A673 (cell line): ENCODE measurements around the gene PHLPP2. TPM values are rescaled to one million over a fixed set of nuclear protein-coding genes. Genes with fewer than 3 reads are reported as not detected.
A peak's percentile ranks its signal among the peaks of the same experiment; 100 is the strongest.

Experiments used
- BruUV-seq: library from RNA; stranded (reverse); fragments of 400-500 nt; replicated peaks from 2 replicates; lab custom pipeline; 2021; lab: Mats Ljungman, UMichigan
- CTCF ChIA-PET: fragments of 300-600 bp; sonication (Branson Sonifier 250); formaldehyde crosslinking; loops from one replicate; lab custom pipeline; 2022; ENCODE audit warnings: antibody characterized with exemption; lab: Charles Lee
- POLR2A ChIA-PET: fragments of 300-600 bp; sonication (Branson Sonifier 250); formaldehyde crosslinking; loops from one replicate; lab custom pipeline; 2022; ENCODE audit warnings: antibody characterized with exemption; ENCODE audit not compliant: low non-redundant PET; lab: Charles Lee
- DNase-seq: peaks from one replicate; pipeline ENCODE4 v3.0.0-alpha.2; 2015; ENCODE audit warnings: low spot score
- H3K27ac ChIP-seq: fragments of 200-600 bp; sonication (generic); 2 replicates; pipeline ENCODE4 v1.5.1; 2016; ENCODE audit warnings: mixed run types, low read depth, mild to moderate bottlenecking, mixed read lengths, antibody characterized with exemption, low read length; ENCODE audit not compliant: poor library complexity, severe bottlenecking
- H3K27me3 ChIP-seq: fragments of 200-600 bp; sonication (generic); replicated peaks from 2 replicates; pipeline ENCODE4 v1.6.1; 2017; ENCODE audit warnings: mixed run types, low read depth, mild to moderate bottlenecking, mixed read lengths, antibody characterized with exemption, low read length; ENCODE audit not compliant: insufficient read depth, poor library complexity
- H3K36me3 ChIP-seq: fragments of 200-600 bp; sonication (generic); 2 replicates; pipeline ENCODE4 v1.6.1; 2016; ENCODE audit warnings: mixed run types, mild to moderate bottlenecking, mixed read lengths, antibody characterized with exemption, low read length; ENCODE audit not compliant: insufficient read depth, poor library complexity, severe bottlenecking
- H3K4me1 ChIP-seq: fragments of 200-600 bp; sonication (generic); 2 replicates; pipeline ENCODE4 v1.6.1; 2017; ENCODE audit warnings: mixed run types, mild to moderate bottlenecking, mixed read lengths, antibody characterized with exemption, low read length; ENCODE audit not compliant: insufficient read depth, poor library complexity, severe bottlenecking
- H3K4me3 ChIP-seq: fragments of 200-600 bp; sonication (generic); 2 replicates; pipeline ENCODE4 v1.5.1; 2016; ENCODE audit warnings: low read depth, mixed run types, mild to moderate bottlenecking, mixed read lengths, low read length; ENCODE audit not compliant: poor library complexity, severe bottlenecking
- H3K9me3 ChIP-seq: fragments of 200-600 bp; sonication (generic); 2 replicates; pipeline ENCODE4 v1.6.1; 2016; ENCODE audit warnings: mixed run types, low read depth, mild to moderate bottlenecking, mixed read lengths, antibody characterized with exemption, low read length; ENCODE audit not compliant: poor library complexity, severe bottlenecking
- EZH2 ChIP-seq: fragments of 200-600 bp; sonication (generic); IDR thresholded peaks from 2 replicates; pipeline ENCODE4 v1.6.1; 2017; ENCODE audit warnings: borderline replicate concordance, low read depth, mild to moderate bottlenecking, mixed read lengths, antibody characterized with exemption, low read length; ENCODE audit not compliant: poor library complexity, severe bottlenecking
- intact Hi-C: fragments of 100-400 bp; cut with micrococcal nuclease; formaldehyde crosslinking; loops from one replicate; pipeline ENCODE4 v1.10.0; 2022; ENCODE audit not compliant: unreplicated experiment
- total RNA-seq: library from RNA; stranded (reverse); gene quantifications from 2 replicates; pipeline ENCODE4 v1.2.3, GENCODE V29; 2021
- TF ChIP-seq, protein P1 (sequence below): fragments of 300-800, 200-600 bp; sonication (generic); conservative IDR thresholded peaks from 2 replicates; pipeline ENCODE4 v1.5.1; 2017; ENCODE audit warnings: low read depth, mild to moderate bottlenecking, antibody characterized with exemption, low read length, moderate library complexity, mixed read lengths

Gene PHLPP2
- total RNA-seq, 1 experiment from 2014 or later: 18.3 TPM

- Histone ChIP-seq H3K4me3 (no peak overlapping the region), H3K27me3 (no peaks in the 10 kb centered on the region), H3K27ac (no peak overlapping the region), H3K9me3 (no peaks in the 10 kb centered on the region), H3K4me1 (peaks cover 17% of the 10 kb centered on the region), H3K36me3 (no peaks in the 10 kb centered on the region)
- intact Hi-C loops: no loop called here
- ChIA-PET CTCF (no interaction called here), POLR2A (no interaction called here)
- TF ChIP-seq, protein P1, sequence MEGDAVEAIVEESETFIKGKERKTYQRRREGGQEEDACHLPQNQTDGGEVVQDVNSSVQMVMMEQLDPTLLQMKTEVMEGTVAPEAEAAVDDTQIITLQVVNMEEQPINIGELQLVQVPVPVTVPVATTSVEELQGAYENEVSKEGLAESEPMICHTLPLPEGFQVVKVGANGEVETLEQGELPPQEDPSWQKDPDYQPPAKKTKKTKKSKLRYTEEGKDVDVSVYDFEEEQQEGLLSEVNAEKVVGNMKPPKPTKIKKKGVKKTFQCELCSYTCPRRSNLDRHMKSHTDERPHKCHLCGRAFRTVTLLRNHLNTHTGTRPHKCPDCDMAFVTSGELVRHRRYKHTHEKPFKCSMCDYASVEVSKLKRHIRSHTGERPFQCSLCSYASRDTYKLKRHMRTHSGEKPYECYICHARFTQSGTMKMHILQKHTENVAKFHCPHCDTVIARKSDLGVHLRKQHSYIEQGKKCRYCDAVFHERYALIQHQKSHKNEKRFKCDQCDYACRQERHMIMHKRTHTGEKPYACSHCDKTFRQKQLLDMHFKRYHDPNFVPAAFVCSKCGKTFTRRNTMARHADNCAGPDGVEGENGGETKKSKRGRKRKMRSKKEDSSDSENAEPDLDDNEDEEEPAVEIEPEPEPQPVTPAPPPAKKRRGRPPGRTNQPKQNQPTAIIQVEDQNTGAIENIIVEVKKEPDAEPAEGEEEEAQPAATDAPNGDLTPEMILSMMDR: no peak
- no peak for TF ChIP-seq EZH2
- DNase-seq: no peak
- no TSS peak for BruUV-seq
Measured at GRCh38 chr16:71630808-71631207, 93.7 kb downstream of the PHLPP2 start.

- no peaks in the 10 kb centered on the region for H3K9me3 ChIP-seq
- H3K27me3 ChIP-seq: no peaks in the 10 kb centered on the region
- peaks cover 17% of the 10 kb centered on the region for H3K4me1 ChIP-seq
- no peak for TF ChIP-seq EZH2
- TF ChIP-seq, protein P1: no peak
- CTCF ChIA-PET: interaction anchor here (0.5 to 2.8 kb wide), 4 partner anchors 18 to 37 kb away, joined by 4 to 16 read pairs (median 6); no protein-coding TSS in a partner anchor
- POLR2A ChIA-PET: no interaction called here
- no peaks in the 10 kb centered on the region for H3K36me3 ChIP-seq
- no peak overlapping the region for H3K4me3 ChIP-seq
- peak overlapping the region; percentile 18 for H3K27ac ChIP-seq
- DNase-seq: no peak
- no TSS peak for BruUV-seq
- intact Hi-C loops: no loop called here
Measured at GRCh38 chr16:71629278-71630016, 95.1 kb downstream of the PHLPP2 start.

DNA sequence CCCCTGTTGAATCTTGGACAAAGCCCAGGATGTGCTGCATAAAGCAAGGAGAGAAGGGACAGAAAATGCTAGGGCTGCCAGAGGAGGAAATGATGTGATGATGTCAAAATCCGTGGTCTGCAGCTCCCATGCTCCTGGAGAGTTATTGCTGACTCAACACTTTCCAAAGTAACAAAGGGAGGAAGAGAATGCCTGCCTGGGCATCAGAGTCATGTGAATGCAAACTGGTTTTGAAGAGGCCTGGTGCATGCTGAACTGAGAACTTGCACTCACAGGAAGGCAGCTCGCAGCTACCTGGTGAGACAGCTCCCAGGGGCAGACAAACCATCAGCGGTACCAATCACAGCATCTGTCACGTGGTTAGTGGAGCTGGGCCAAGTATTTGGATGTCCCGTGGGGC is 95.7 kb downstream of the PHLPP2 start:
- H3K27me3 ChIP-seq: no peaks in the 10 kb centered on the region
- TF ChIP-seq, protein P1: no peak
- TF ChIP-seq EZH2: no peak
- H3K4me3 ChIP-seq: no peak overlapping the region
- no peaks in the 10 kb centered on the region for H3K36me3 ChIP-seq
- DNase-seq: peak; percentile 85
- H3K9me3 ChIP-seq: no peaks in the 10 kb centered on the region
- peak overlapping the region; percentile 18 for H3K27ac ChIP-seq
- intact Hi-C loops: no loop called here
- BruUV-seq: no TSS peak
- ChIA-PET CTCF (interaction anchor here (0.5 to 2.8 kb wide), 3 partner anchors 18 to 36 kb away, joined by 5 to 16 read pairs (median 7); no protein-coding TSS in a partner anchor), POLR2A (no interaction called here)
- peaks cover 17% of the 10 kb centered on the region for H3K4me1 ChIP-seq
